8988T (cell line): ENCODE results near the gene GSK3B.

Source experiments
- DNase-seq: peaks from one replicate; pipeline ENCODE4 v3.0.0; 2011

GSK3B gene

GRCh38 chr3:119864476-119864875 is 229.8 kb downstream of the GSK3B start:
- no peak for DNase-seq

DNA sequence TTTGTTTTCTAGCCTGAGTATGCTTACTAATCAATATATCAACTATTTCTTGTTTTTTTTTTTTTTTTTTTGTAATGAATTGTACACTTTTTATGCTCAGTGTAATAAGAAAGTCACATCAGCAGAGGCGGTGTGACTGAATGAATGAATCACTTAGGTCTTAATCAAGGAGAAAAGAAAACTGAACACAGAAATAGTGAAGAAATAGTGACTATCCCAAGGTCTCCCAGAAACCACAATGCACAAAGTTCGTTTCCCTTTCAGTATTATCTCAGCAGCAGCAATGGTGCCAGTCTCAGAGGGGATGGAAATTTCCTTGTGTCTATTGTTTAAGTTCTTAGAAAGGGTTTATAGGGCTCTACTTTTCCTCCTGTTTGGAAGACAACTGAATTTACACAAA is 231.6 kb downstream of the GSK3B start:
- DNase-seq = no peak

DNA sequence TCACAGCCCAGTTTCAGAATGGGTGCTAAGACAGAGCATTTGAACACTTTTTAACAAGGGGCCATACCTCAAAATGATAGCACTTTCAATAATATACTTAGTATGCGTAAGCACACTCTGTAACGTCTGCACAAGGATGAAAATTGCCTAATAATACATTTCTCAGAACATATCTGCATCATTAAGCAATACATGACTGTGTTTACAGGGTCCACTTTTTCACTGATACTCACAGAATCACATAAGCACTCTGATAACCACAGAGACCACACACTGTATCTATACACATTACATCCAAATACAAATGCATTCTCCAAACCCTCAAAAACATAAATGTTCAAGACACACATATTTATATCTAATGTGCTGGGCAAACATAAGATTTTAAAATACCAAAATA is 232.6 kb downstream of the GSK3B start:
- no peak for DNase-seq

DNA sequence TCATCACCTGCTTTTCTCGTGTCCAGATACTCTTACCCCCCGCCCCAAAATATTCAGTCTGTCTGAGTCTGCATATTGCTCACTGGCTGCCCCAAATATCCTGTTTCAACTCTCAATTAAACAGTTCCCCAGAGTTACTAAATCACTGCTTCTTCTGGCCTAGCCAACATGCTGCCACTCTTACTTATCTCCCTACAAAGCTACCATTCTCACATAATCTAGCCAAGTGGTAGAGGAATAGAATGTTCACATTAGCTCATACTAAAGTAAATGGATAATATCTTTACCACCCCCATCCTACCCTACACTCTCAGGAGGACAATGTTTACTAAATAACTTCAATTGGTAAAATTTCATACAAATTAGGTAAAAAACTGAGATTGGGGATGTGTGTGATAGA is 234.5 kb downstream of the GSK3B start:
- no peak for DNase-seq

DNA sequence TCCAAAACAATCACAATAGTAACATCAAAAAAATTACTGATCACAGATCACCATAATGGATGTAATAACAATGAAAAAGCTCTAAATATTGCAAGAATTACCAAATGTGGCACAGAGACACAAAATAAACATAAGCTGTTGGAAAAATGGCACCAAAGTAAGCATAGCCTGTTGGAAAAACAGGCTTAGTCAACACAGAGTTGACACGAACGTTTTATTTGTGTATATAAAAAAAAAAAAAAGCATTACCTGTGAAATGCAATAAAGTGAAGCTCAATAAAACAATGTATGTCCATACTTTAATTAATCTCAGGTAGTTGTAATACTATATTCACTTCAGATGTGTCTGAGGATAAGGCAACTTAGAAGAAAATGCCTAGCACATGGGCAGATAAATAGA is 235.3 kb downstream of the GSK3B start:
- DNase-seq = no peak

DNA sequence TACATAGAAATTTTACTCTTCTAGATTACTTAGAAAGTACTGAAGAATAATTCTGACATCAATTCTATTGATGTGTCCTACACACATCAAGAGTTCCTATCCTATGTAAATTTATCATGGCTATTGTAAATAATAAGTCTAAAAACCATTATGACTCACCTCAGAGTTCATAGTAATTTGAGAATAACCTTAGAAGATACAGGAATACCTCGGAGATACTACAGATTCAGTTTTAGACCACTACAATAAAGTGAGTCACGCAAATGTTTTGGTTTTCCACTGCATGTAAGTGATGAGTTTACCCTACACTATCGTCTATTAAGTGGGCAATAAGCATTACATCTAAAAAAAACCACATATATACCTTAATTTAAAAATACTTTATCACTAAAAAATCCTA is 237.6 kb downstream of the GSK3B start:
- DNase-seq = no peak

GRCh38 chr3:119849126-119849525 is 245.1 kb downstream of the GSK3B start:
- no peak for DNase-seq

DNA sequence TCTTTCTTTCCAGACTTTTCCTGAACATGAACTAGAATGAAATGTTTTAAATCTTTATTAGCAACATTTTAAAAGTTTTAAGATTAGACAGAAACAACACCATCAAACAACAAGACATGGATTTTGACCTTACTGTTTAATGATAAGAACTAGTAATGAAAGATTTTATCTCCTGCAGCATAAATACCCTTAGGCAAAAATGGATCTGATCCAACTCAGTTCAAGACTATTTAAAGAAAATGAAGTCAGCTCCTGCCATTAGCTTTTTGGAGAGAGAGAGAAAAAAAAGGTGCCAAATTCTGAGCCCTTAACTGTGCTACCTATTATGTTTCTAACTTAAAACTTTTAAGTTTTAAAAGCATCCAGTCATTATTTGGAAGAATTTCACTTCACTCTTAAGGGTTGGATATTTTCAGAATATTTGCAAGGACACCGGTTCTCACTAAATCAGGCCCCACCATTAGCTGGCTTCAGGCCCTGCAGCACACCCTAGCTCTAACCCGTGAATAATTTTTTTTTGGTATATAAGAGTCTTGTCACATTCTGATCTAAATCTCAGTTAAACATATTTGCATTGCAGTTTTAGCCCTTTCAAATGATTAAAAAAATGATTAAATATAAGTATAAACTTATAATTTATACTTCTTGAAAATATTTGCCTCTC is 252.3 kb downstream of the GSK3B start:
- DNase-seq = no peak

DNA sequence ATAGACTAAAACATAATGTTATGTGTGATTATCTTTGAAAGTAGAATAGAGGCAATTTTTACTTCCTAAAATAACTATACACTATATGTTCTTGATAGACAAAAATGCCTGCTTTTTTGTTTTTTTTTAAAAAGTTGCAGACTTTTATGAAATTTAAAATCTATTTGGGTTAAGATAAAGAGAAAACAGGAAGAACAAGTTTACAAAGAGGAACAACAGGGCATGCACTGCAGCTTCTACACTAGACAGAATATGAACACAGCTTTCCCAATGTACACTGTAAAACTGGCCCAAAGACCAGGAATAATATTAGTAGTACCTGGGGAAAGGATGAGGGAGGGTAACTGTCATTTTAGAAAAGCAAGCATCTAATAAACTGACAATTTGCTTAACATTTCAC is 258.7 kb downstream of the GSK3B start:
- DNase-seq = no peak

GRCh38 chr3:119834754-119835370 is 259.4 kb downstream of the GSK3B start:
- no peak for DNase-seq

- no peak for DNase-seq
Measured at GRCh38 chr3:119831941-119832371, 262.3 kb downstream of the GSK3B start.

GRCh38 chr3:119831022-119831421 is 263.2 kb downstream of the GSK3B start:
- no peak for DNase-seq

DNA sequence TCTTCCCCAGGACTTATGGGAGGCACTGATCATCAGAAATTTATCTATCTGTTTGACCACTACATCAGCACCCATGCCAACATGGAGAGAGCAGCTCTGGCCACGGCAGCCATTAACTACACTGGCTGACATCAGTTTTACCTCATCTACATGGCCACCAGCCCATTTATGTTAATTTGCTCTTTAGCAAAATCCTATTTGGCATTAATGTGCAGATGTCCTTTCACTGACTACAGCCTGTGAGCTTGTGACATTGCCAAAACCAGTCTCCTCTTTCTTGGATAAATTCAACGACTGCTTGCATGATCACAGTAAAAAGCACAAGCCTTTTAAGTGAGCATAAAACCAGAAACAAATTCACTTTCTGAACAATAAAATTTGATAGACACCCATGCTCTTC is 264.8 kb downstream of the GSK3B start:
- no peak for DNase-seq

DNA sequence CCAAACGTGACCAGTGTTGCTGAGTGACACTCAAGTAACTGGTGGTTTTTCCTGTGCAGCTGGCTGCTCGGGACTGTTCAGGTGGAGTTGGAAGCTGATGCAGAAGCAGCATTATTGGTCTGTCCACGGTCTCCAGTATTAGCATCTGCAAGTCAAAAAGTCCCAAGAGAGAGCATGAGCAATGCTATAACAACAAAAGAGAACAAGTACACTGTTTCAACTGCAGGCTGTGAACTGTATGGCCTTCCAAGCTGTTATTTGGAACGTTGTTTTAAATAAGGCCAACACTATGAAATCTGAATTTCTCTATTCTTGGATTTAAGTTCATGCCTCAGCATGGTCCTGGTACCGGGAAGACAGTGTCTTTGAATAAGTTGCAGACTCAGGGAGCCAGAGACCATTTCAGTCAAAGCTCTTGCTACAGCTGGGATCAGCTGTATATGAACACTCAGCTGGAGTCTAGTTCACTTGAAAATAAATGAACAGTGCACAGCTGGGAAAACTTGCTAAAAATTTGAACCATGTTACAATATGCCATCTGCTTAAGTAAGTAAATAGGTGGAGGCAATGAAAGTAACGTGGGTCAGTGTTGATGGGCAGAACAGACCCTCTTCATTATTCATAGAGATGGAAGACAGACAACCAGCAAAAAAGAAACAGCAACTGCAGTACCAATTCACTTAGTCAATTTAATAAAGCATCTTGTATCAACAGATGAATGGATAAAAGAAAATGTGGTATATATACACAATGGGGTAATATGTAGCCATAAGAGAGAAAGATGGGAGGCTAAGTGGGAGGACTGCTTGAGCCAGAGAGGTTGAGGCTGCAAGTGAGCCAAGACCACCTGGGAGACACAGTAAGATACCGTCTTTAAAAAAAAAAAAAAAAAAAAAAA is 267.3 kb downstream of the GSK3B start:
- no peak for DNase-seq

DNA sequence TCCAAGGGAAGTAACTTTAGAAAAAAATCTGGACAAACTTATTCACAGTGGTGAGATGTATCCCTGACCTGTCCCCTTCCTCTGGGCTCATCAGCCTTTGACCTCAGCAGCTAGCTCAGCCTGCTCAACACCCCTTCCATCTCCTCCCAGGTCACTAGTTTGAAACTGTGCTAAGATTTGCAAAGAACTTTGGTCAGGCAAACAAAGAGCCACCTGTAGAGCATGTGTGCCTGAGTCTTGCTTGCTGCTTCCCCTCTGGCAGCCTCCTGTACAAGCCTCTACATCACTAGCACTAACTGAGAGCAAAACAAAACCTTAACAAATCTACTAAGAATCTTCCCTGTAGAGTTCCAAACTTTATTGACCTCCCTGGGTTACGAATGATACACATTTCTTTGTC is 268.4 kb downstream of the GSK3B start:
- DNase-seq = no peak

DNA sequence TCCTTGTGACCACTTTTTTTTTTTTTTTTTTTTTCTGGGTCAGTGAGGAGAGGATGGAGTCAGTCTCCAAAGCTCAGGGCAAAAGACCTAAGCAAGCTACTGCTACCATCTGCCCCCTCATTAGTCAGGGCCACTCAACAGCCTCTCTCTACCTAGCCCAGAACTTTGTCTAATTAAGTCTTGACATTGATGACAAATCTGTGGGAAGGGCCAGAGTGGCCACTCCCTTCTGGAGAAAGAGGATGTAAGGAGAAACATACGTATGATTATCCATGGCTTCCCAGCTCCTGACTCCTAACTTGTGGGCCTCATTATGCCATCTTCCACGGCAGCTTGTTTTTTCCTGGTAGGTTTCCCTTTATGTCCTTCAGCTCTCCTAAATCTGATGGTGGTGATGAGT is 274.4 kb downstream of the GSK3B start:
- no peak for DNase-seq

GRCh38 chr3:119818937-119819336 is 275.3 kb downstream of the GSK3B start:
- DNase-seq = no peak

- no peak for DNase-seq
Measured at GRCh38 chr3:119817583-119818363, 276.5 kb downstream of the GSK3B start.

DNA sequence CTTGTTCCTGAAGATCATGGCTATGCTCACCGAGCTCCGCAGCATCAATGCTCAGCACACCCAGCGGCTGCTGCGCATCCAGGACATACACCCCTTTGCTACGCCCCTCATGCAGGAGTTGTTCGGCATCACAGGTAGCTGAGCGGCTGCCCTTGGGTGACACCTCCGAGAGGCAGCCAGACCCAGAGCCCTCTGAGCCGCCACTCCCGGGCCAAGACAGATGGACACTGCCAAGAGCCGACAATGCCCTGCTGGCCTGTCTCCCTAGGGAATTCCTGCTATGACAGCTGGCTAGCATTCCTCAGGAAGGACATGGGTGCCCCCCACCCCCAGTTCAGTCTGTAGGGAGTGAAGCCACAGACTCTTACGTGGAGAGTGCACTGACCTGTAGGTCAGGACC is 277.2 kb downstream of the GSK3B start:
- DNase-seq = no peak

GRCh38 chr3:119815716-119816115 is 278.5 kb downstream of the GSK3B start:
- no peak for DNase-seq

GRCh38 chr3:119812491-119813058 is 281.7 kb downstream of the GSK3B start:
- DNase-seq = no peak

DNA sequence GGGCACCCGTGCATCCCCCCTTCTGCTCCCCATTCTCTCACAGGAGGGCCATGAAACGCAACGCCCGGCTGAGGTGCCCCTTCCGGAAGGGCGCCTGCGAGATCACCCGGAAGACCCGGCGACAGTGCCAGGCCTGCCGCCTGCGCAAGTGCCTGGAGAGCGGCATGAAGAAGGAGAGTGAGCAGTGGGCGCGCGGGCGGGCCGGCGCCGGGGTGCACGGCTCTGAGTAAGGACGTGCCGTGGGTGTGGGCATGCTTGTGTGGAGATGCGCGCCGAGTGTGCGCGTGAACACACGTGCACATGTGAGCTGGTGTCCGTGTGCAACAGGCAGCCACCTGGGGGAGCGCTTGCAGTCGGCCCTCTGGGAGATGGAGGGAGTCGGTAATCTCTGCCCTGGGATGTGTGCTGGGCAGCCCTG is 284.2 kb downstream of the GSK3B start:
- DNase-seq = no peak
